ENCODE data around the gene BRIX1.

GRCh38 chr5:34889394-34889793 lies 26.1 kb upstream of the BRIX1 start:
- TF ChIP-seq CTCF (conservative IDR thresholded peaks at IDR 0.05; ENCODE audit: low read depth, low read length) = no peak
- TF ChIP-seq BHLHE40 (IDR thresholded peaks at IDR 0.05; ENCODE audit: low read depth, low read length) = no peak
- no peak for TF ChIP-seq CEBPB (IDR thresholded peaks at IDR 0.05; ENCODE audit: low read depth, low read length)
- TF ChIP-seq FOS (IDR thresholded peaks at IDR 0.05; ENCODE audit: low read depth, low read length) = no peak
- no peak for TF ChIP-seq CHD1 (IDR thresholded peaks at IDR 0.05; ENCODE audit: low read depth, low read length)
- TF ChIP-seq MXI1 (IDR thresholded peaks at IDR 0.05; ENCODE audit: borderline replicate concordance, low read depth, low read length) = no peak
- no peak for TF ChIP-seq POLR2A (IDR thresholded peaks at IDR 0.05; ENCODE audit: low read depth, low read length)
- no peak for TF ChIP-seq RFX5 (IDR thresholded peaks at IDR 0.05; ENCODE audit: low read depth, low read length)
